T-helper 22 cell (primary cell): Measurements from ENCODE around the gene CENPH.
"Not testable (repeated sequence)": the region's sequence is repeated elsewhere in the genome, so short reads cannot be mapped to it uniquely, and the experiment has no call there.

ENCODE experiments used
- DNase-seq: peaks from one replicate; pipeline ENCODE4 v3.0.0-alpha.2; 2020; ENCODE audit warnings: low read depth

The CENPH gene

GRCh38 chr5:69189162-69190086, at the start of gene CENPH:
CENPH (plus strand) TSS chr5:69189583; CDS start chr5:69189635, 52 bp downstream.
- DNase-seq, result peak; percentile 79

GRCh38 chr5:69140239-69140638, 49.1 kb upstream of the CENPH start:
- DNase-seq, result not testable (repeated sequence)

- no peak for DNase-seq
These were observed 48.6 kb upstream of the CENPH start for GRCh38 chr5:69140827-69141226.

- DNase-seq, result not testable (repeated sequence)
These were observed 40.8 kb upstream of the CENPH start for GRCh38 chr5:69148576-69148975.

GRCh38 chr5:69148981-69149675, 40.3 kb upstream of the CENPH start:
- DNase-seq, result no peak

GRCh38 chr5:69149676-69150010, 39.7 kb upstream of the CENPH start:
- no peak for DNase-seq

- no peak for DNase-seq
These were observed 36.7 kb upstream of the CENPH start for GRCh38 chr5:69152731-69153130.

GRCh38 chr5:69156456-69156855, 32.9 kb upstream of the CENPH start:
- no peak for DNase-seq

- no peak for DNase-seq
These were observed 31.3 kb upstream of the CENPH start for GRCh38 chr5:69158039-69158438.

- no peak for DNase-seq
These were observed 28.7 kb upstream of the CENPH start for GRCh38 chr5:69160651-69161050.

- DNase-seq, result peak; percentile 95
These were observed 22.5 kb upstream of the CENPH start, which contains the start of gene CCNB1 for GRCh38 chr5:69166686-69167492. CCNB1 (plus strand) TSS chr5:69167150; CDS start chr5:69167263, 113 bp downstream.

GRCh38 chr5:69167493-69167855, 21.9 kb upstream of the CENPH start:
- DNase-seq, result no peak

GRCh38 chr5:69167929-69168328, 21.5 kb upstream of the CENPH start:
- DNase-seq, result no peak

GRCh38 chr5:69170495-69170894, 18.9 kb upstream of the CENPH start:
- DNase-seq, result no peak

- no peak for DNase-seq
These were observed 18.4 kb upstream of the CENPH start for GRCh38 chr5:69170969-69171368.

GRCh38 chr5:69181659-69182293, 7.6 kb upstream of the CENPH start:
- DNase-seq, result not testable (repeated sequence)

- DNase-seq, result no peak
These were observed 4.8 kb upstream of the CENPH start for GRCh38 chr5:69184621-69185020.

- DNase-seq, result no peak
These were observed 2.0 kb upstream of the CENPH start for GRCh38 chr5:69187342-69187741.

- no peak for DNase-seq
These were observed 597 bp upstream of the CENPH start for GRCh38 chr5:69188811-69189161.

- no peak for DNase-seq
These were observed 13.1 kb downstream of the CENPH start for GRCh38 chr5:69202497-69202896.

- no peak for DNase-seq
These were observed 17.3 kb downstream of the CENPH start for GRCh38 chr5:69206528-69207190.
